Kasumi-1 (cell line): Measurements from ENCODE around the gene FABP2.
"Not testable (repeated sequence)": the region's sequence is repeated elsewhere in the genome, so short reads cannot be mapped to it uniquely, and the experiment has no call there.

Experiments
- DNase-seq, 2 experiments: peaks; one replicate each; lab custom pipeline; 2025; lab: John Stamatoyannopoulos, UW

The FABP2 gene

DNA sequence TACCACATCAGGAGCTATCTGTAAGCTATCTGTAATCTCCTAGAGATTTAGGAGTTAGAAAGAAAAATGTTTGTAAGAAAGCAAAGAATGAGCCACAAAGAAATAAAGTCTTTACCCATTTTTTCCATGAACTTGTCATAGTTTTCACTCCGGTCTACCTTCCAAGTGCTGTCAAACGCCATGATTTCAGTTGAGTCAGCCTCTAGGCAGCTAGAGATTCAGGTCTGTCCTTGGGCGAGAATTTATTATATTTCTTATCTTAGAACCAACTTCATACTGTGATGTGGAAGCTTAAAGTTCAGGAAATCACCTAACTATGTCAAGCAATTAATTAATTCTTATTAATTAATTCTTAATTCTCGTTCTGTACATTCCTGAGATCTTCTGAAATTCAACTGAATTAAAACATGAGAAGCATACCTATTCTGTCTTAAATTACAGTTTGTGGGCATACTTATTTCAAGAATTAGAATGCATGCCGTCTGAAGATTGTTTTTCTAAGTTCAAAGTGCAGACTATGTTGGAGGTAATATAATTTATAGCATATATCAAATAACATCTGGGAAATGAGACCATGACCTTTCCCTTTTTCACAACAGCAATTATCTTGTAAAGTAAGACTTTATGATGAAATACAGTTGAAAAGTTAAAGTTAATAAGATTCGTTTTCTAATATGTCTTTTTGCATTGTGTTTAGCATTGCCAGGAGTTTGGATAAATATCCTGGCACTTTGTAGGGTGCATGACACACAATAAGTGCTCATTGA is at the start of gene FABP2:
Gene FABP2, minus strand, starts transcription at position 218 of the 767 bp plus-strand sequence. Its CDS starts 36 bp downstream, at position 182.
- no peak for DNase-seq

DNA sequence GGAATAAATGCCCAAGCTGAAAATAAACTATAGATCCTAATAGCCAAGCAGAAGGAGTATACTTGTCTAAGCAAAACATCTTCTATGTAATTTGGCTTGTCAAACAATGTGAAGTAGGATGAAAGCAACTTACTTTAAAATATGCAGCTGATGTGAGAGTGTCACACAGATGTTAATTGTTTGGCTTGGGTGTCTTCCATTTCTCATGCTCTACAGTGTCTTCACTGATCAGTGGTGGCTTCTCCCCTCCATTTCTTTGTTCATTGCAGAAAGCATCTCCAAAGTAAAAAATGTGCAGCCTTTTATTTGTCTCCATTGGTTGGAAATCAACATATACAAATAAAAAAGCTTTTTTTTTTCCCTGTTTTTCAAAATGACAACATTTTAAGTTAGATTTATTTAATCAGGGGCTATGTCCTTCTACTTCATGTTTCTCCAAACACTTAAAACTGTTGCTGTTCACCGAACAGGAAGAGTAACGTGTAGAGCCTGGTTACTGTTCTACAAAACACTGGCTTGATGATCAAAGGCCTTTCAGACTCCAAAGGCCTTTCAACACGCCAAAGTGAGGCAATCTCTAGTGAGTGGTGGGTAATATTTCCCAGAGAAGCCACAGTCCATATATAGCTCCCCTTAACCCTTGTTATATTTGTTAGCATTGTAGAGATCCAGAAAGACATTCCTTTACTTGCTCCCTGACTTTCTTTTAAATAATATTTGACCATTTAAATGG is 49.2 kb upstream of the FABP2 start:
- peak in 1 of 2 experiments; percentile 1 for DNase-seq

GRCh38 chr4:119370392-119370791 is 48.5 kb upstream of the FABP2 start:
- peak; percentile 81 to 86 for DNase-seq

- not testable (repeated sequence) for DNase-seq
Measured at GRCh38 chr4:119366802-119367201, 44.9 kb upstream of the FABP2 start.

GRCh38 chr4:119364203-119364602 is 42.3 kb upstream of the FABP2 start:
- not testable (repeated sequence) for DNase-seq

DNA sequence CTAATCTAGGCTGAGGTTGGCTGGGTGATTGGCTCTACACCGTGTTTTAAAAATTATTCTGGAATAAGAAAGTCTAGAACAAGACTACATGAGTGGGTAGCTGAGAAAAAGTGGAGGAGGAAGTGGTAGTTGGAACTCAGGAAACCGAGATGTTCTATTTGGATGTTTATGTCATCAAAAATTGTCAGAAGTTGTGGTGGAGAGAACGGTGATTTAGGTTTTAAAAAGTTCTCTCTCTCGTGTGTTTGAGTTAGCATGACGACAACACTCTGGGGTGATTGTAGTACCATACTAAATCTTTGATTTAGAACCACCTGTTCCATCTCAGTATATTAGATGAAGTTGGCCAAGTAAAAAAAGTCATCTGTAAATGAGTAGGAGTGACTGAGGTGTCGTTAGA is 41.4 kb upstream of the FABP2 start:
- not testable (repeated sequence) for DNase-seq

- DNase-seq = not testable (repeated sequence)
Measured at GRCh38 chr4:119362413-119362812, 40.5 kb upstream of the FABP2 start.

- not testable (repeated sequence) for DNase-seq
Measured at GRCh38 chr4:119359873-119360272, 37.9 kb upstream of the FABP2 start.

DNA sequence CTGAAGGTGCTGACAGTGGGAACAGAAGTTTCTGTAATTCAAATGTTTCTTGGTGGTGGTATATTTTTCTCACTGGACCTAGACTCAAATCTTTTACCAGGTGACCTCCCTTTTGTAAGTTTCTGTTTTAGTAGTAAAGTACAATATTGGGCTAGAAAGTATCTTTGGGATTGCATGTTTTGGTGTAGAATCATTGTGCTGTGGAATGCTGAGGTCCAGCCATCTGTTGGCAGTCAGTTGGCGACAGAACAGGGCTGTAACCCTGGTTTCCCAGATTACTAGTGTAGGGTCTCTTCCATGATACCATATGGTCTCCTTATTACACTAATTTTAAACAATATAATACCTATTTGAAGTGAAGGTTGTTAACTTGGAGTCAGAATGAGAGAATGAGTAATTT is 34.9 kb upstream of the FABP2 start:
- not testable (repeated sequence) for DNase-seq

DNA sequence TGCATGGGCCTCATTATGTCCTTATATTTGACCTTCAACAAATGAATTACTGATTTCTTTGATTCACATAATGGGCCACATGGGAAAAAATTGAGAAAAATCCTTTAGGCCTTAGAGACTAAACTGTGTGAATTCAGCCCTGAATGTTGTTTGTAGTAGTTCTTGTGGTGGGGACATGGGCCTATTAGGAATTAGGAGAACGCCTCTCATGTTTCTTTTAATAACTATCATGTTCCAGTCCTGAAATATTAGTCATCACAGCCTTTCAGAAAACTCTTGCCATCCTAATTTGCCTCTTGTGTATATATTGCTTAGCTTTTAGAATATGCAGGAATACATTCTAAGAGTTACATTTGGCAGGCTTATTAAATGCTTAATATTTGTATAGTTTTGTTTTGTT is 34.1 kb upstream of the FABP2 start:
- DNase-seq = not testable (repeated sequence)

DNA sequence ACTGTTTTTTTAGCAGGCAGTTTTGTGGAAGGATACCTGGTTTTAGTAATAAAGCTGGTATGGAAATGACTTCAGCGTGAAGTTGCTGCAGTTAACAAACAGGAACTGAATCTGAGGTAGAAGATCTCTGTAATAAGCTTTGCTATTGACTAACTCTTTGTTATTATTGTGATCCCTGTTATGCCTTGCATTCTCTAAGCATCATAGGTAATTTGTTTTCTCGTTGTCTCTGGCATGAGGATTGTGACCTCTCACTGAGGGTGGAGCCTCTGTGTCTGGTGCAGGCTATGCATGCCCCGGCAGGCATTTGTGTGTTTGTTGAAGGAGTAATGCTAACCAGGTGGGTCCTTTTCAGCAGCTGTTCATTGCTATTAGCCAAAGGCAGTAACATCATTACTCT is 31.4 kb upstream of the FABP2 start:
- DNase-seq = not testable (repeated sequence)

DNA sequence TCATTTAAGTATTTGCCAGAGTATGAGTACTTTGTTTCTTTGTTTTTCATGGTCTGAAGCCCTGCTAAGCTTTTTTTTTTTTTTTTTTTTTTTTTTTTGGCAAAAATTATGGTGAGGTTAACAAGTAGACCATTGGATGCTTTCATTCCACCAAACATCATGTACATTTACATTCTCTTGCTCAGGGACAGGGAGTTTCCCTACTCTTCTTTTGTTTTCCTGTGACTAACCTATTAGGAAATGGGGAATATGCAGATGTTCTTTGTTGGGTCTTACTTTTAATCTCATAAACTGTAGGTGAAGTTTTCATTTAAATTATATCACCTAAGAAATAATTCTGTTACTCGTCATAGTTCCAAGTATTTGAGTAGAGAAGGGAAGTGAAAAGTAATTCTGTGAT is 26.2 kb upstream of the FABP2 start:
- DNase-seq = not testable (repeated sequence)

- not testable (repeated sequence) for DNase-seq
Measured at GRCh38 chr4:119343293-119343692, 21.4 kb upstream of the FABP2 start.

DNA sequence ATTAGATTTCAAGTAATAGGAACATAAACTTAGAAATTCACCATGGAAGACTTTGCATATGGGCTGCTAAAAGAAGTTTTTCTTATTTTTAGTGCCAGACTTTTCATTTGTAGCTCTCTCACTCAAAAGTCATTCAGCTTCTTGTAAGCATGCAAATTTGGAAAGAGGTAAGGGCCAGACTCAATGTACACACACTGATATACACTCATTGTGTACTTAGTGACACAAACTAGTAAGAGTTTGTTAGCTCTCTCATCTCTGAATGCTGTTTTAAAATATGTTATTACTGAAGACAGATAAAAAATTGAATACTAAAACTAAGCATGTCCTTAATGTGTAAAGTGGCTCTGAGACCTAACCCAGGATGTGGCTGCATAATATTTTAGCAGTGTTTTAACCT is 18.0 kb upstream of the FABP2 start:
- DNase-seq = not testable (repeated sequence)

GRCh38 chr4:119337010-119337409 is 15.1 kb upstream of the FABP2 start:
- DNase-seq = peak; percentile 65 to 79

DNA sequence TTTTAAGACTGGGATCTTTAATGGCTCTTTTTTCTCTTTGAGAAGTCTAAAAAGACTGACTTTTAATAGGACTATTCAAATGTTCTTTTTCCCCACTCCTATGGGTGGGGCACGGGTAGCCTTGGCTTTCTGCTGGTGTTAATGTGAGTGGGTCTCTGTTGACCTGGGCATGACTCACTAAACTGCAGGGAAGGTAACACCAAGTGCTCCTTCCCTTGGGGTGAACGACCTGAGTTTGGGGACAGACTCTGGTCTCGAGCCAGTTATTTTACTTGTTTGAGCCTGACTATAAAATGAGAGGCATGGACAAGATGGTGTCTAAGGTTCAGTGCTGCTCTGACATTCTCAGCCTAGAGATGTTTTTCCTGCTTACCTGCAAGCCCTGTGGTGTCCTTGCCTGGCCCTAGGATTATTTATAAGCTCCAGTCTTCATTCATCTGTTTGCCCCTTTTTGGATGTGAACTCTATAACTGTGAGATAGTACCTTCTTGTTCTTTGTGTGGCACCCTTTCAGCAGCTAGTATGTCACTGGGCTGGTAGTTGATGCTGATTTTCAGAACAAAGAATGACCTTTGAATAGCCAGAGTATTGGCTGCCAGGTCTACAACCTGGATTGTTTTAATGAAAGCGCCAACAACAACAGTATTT is 14.5 kb upstream of the FABP2 start:
- DNase-seq = not testable (repeated sequence)

GRCh38 chr4:119329835-119330620 is 8.1 kb upstream of the FABP2 start:
- no peak for DNase-seq

GRCh38 chr4:119328695-119329094 is 6.8 kb upstream of the FABP2 start:
- DNase-seq = no peak

GRCh38 chr4:119317990-119318389 is 3.9 kb downstream of the FABP2 start:
- DNase-seq = no peak

- no peak for DNase-seq
Measured at GRCh38 chr4:119315036-119315435, 6.9 kb downstream of the FABP2 start.

DNA sequence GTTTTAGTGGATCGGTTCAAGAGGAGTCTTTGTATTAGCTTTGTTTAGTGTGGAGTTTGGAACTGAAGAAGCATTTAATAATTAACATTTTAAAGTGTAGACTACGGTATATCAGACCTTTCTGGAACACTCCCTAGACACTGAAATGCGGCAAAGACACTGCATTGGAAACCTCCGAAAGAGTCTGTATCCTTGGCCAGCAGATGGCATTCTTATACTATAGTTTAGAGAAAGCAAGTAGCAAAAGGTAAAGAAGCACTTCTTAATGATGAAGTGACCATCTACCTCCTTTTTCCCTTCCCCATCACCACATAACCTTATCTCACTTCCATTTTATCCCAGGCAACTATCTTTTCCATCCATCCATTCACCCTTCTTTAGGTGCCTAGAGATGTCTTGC is 7.6 kb downstream of the FABP2 start:
- DNase-seq = peak; percentile 64 to 71

DNA sequence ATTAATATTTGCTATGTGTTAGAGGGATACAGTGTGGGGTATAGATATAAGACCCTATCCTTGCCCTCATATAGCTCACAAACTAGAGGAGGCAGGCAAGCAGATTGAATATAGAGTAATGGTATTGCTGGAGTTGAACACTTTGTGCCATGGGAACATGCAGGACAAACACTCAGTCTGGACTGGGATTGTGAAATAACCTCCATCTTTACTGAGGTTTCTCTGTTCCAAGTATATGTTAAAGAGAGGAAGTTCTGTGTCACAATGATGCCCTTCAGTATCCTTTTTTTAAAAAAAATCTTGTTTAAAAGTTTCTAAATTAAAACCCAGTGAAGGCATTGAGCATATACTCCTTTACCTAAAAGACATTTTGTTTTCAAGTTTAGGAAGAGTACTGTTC is 8.7 kb downstream of the FABP2 start:
- peak; percentile 46 to 48 for DNase-seq
